Endometrial microvascular endothelial cells (primary cell): ENCODE results near the gene PLCB1. TPM values are rescaled to one million over a fixed set of nuclear protein-coding genes. Genes with fewer than 3 reads are reported as not detected.
"Not testable (repeated sequence)": the region's sequence is repeated elsewhere in the genome, so short reads cannot be mapped to it uniquely, and the experiment has no call there.

ENCODE experiments used
- in situ Hi-C: cut with HindIII; loops from 2 replicates; pipeline ENCODE4 v1.10.0; 2017; ENCODE audit warnings: low sequenced_read_pairs, low pct_unique_long_range_greater_than_20kb; ENCODE audit errors: inconsistent ontology term
- total RNA-seq: library from RNA; depleted of rRNA; stranded (reverse); fragments of >200 nt; gene quantifications from one replicate; pipeline ENCODE4 v1.2.3, GENCODE V29; 2015; ENCODE audit errors: inconsistent ontology term

The PLCB1 gene
- total RNA-seq, 1 donor from 2014 or later: 16.1 TPM

- in situ Hi-C loops: no loop called here
Observed at GRCh38 chr20:8809107-8809953, 677.3 kb downstream of the PLCB1 start.

- in situ Hi-C loops: no loop called here
Observed at GRCh38 chr20:8811801-8812594, 679.9 kb downstream of the PLCB1 start.

GRCh38 chr20:8812817-8813216 is 680.8 kb downstream of the PLCB1 start:
- in situ Hi-C loops: no loop called here

- in situ Hi-C loops: no loop called here
Observed at GRCh38 chr20:8815208-8815607, 683.1 kb downstream of the PLCB1 start.

- in situ Hi-C loops: no loop called here
Observed at GRCh38 chr20:8829256-8829655, 697.2 kb downstream of the PLCB1 start.

GRCh38 chr20:8834294-8834693 is 702.2 kb downstream of the PLCB1 start:
- in situ Hi-C loops: not testable (repeated sequence)

- in situ Hi-C loops: no loop called here
Observed at GRCh38 chr20:8834851-8835250, 702.8 kb downstream of the PLCB1 start.

- in situ Hi-C loops: no loop called here
Observed at GRCh38 chr20:8837396-8837795, 705.3 kb downstream of the PLCB1 start.

GRCh38 chr20:8842525-8842924 is 710.5 kb downstream of the PLCB1 start:
- in situ Hi-C loops: no loop called here

- in situ Hi-C loops: no loop called here
Observed at GRCh38 chr20:8844179-8844578, 712.1 kb downstream of the PLCB1 start.

GRCh38 chr20:8849990-8850389 is 717.9 kb downstream of the PLCB1 start:
- in situ Hi-C loops: no loop called here

- in situ Hi-C loops: no loop called here
Observed at GRCh38 chr20:8851446-8851845, 719.4 kb downstream of the PLCB1 start.

GRCh38 chr20:8851919-8852318 is 719.9 kb downstream of the PLCB1 start:
- in situ Hi-C loops: not testable (repeated sequence)

- in situ Hi-C loops: not testable (repeated sequence)
Observed at GRCh38 chr20:8853211-8853610, 721.1 kb downstream of the PLCB1 start.

GRCh38 chr20:8853805-8854338 is 721.8 kb downstream of the PLCB1 start:
- in situ Hi-C loops: no loop called here

- in situ Hi-C loops: no loop called here
Observed at GRCh38 chr20:8854571-8854970, 722.5 kb downstream of the PLCB1 start.

GRCh38 chr20:8855315-8855714 is 723.2 kb downstream of the PLCB1 start:
- in situ Hi-C loops: no loop called here

GRCh38 chr20:8856668-8857067 is 724.6 kb downstream of the PLCB1 start:
- in situ Hi-C loops: no loop called here

- in situ Hi-C loops: no loop called here
Observed at GRCh38 chr20:8858181-8858787, 726.2 kb downstream of the PLCB1 start.
